Hematopoietic multipotent progenitor cell treated with erythropoietin and hydrocortisone succinate and interleukin-3 and kit ligand, for 17 days (in vitro differentiated cells): Measurements from ENCODE around the gene OTOGL.
"Not testable (repeated sequence)": the region's sequence is repeated elsewhere in the genome, so short reads cannot be mapped to it uniquely, and the experiment has no call there.

Experiments
- DNase-seq: peaks from one replicate; pipeline ENCODE4 v3.0.0-alpha.2; 2015; ENCODE audit warnings: low spot score

The OTOGL gene

GRCh38 chr12:80291108-80291754, 191.9 kb downstream of the OTOGL start:
- DNase-seq, result no peak

GRCh38 chr12:80293347-80293746, 194.0 kb downstream of the OTOGL start:
- no peak for DNase-seq

GRCh38 chr12:80293759-80294158, 194.4 kb downstream of the OTOGL start:
- DNase-seq, result no peak

GRCh38 chr12:80299219-80299618, 199.9 kb downstream of the OTOGL start:
- DNase-seq, result no peak

GRCh38 chr12:80299976-80300375, 200.6 kb downstream of the OTOGL start:
- no peak for DNase-seq

GRCh38 chr12:80307436-80307835, 208.1 kb downstream of the OTOGL start:
- DNase-seq, result not testable (repeated sequence)

GRCh38 chr12:80313209-80313608, 213.9 kb downstream of the OTOGL start:
- DNase-seq, result no peak

- no peak for DNase-seq
Observed at GRCh38 chr12:80314741-80315140, 215.4 kb downstream of the OTOGL start.

GRCh38 chr12:80316222-80316621, 216.9 kb downstream of the OTOGL start:
- no peak for DNase-seq

GRCh38 chr12:80317307-80317706, 218.0 kb downstream of the OTOGL start:
- no peak for DNase-seq

- no peak for DNase-seq
Observed at GRCh38 chr12:80317899-80318298, 218.6 kb downstream of the OTOGL start.

- no peak for DNase-seq
Observed at GRCh38 chr12:80320121-80320678, 220.9 kb downstream of the OTOGL start.

GRCh38 chr12:80321653-80322052, 222.3 kb downstream of the OTOGL start:
- DNase-seq, result no peak

GRCh38 chr12:80325167-80325959, 226.0 kb downstream of the OTOGL start:
- DNase-seq, result no peak

GRCh38 chr12:80332827-80333226, 233.5 kb downstream of the OTOGL start:
- DNase-seq, result no peak

GRCh38 chr12:80352474-80352873, 253.1 kb downstream of the OTOGL start:
- no peak for DNase-seq

- no peak for DNase-seq
Observed at GRCh38 chr12:80353254-80353653, 253.9 kb downstream of the OTOGL start.

GRCh38 chr12:80356097-80356496, 256.8 kb downstream of the OTOGL start:
- DNase-seq, result no peak

GRCh38 chr12:80359703-80360102, 260.4 kb downstream of the OTOGL start:
- no peak for DNase-seq

- no peak for DNase-seq
Observed at GRCh38 chr12:80364056-80364455, 264.7 kb downstream of the OTOGL start.

GRCh38 chr12:80373666-80374065, 274.3 kb downstream of the OTOGL start:
- no peak for DNase-seq

- no peak for DNase-seq
Observed at GRCh38 chr12:80374615-80375014, 275.3 kb downstream of the OTOGL start.

- DNase-seq, result no peak
Observed at GRCh38 chr12:80377140-80377794, 277.9 kb downstream of the OTOGL start.
